HG03045 (cell line): Measurements from ENCODE around the gene ZDHHC19.
"Not testable (repeated sequence)": the region's sequence is repeated elsewhere in the genome, so short reads cannot be mapped to it uniquely, and the experiment has no call there.

Source experiments
- ATAC-seq: cut with Tn5 transposase; IDR thresholded peaks from one replicate; pipeline ENCODE4 v1.9.1; 2021; ENCODE audit warnings: mild to moderate bottlenecking, moderate library complexity; ENCODE audit not compliant: unreplicated experiment

Gene ZDHHC19

DNA sequence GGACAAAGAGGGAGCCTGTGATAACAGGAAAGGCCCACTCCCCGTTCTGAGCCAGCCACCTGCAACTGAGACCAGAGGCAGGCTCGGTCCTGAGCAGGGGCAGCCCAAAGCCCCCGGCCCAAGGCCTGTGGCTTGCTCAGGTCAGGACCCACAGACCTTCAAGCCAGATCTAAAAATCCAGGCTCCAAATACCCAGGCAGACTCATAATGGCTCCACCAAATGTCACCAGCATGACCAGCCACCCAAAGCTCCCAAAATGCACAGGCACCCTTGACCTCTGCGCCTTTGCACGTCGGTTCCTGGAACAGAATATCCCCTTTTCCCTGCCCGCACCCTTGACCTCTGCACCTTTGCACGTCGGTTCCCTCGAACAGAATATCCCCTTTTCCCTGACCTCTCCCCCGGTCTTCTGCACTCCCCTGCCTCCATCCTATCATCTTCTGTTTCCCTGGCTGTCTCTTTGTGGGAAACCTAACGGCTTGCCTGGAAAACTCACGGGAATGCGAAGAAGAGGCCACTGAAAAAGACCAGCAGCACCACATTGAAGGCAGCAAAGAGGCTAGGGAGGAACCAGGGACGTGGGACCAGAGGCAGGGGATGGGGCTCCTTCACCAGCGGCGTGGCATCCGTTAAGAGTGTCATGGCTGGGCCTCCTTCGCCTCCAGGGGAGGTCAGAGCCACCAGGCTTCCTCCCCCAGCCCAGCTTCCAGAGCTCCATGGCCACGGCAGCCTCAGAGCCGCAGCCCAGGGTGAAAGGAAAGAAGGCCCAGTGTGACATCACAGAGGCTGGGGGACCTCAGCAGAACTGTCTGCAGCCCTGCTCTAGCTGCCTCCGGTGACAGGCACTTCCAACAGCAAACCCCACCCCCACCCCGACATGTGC is at the start of gene ZDHHC19:
Gene ZDHHC19 (minus strand): TSS at position 728 of the 884 bp plus-strand sequence. CDS start 85 bp downstream, at position 643.
- no peak for ATAC-seq

DNA sequence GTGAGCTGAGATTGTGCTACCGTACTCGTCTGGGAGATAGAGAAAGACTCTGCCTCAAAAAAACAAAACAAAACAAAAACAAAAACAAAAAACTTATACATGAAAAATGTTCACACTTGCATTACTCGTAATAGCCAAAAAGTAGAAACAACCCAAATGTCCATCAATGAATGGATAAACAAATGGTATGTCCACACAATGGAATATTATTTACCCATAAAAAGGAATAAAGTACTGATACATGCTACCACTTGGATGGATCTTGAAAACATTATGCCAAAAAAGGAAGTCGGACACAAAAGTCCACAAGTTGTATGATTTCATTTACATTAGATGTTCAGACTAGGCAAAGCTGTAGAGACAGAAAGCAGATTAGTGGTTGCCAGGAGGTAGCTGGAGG is 49.6 kb upstream of the ZDHHC19 start:
- ATAC-seq, result no peak

DNA sequence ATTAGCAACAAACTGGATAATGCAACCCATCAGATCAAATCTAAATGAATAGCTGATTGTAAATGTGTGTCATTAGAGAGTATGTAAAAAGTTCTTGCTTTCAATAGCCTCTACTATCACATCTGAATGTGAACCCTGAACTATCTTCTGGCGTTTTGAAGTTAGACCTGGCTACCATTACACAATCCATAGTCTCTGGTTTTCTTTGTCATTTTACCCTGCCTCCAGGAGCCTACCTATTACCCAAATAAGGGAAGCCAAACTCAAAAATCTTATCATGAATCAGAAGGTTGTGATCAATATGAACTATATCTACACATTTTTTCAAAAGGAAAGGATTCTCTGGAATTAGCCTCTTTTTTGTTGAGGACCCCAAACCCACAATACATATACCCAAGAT is 44.6 kb upstream of the ZDHHC19 start:
- ATAC-seq, result no peak

DNA sequence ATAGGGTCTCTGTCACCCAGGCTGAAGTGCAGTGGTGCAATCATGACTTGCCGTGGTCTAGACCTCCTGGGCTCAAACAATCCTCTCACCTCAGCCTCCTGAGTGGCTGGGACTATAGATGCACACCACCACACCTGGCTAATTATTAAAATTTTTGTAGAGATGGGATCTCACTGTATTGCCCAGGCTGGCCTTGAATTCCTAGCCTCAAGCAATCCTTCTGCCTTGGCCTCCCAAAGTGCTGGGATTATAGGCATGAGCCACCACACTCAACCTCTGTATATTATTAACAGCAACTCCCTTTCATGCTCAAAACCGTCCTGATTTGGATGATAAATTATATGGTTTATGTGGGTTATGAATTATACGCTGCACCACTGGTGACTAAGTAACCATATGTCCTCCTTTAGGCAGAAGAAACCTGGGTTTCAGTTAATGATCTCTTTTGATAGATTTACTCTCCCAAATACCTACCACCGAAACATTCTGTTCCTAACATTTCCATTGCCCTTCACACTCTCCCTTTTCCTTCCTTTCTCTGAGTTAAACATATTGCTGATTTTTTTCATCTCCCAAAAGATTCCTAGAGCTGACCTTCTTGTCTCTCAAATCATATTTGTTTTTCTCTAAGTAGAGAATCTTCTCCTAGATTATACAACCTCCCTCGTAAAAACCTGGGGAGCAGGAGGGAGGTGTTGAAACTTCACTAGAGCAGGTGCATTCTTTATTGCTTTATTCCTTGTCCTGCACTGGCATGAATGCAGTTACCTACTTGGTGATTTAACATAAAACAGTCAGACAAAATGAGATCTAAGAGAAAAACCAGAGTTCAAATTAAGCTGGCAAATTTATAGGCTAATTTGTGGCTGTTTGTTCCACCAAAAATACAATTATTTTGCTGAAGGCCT is 43.4 kb upstream of the ZDHHC19 start:
- no peak for ATAC-seq

DNA sequence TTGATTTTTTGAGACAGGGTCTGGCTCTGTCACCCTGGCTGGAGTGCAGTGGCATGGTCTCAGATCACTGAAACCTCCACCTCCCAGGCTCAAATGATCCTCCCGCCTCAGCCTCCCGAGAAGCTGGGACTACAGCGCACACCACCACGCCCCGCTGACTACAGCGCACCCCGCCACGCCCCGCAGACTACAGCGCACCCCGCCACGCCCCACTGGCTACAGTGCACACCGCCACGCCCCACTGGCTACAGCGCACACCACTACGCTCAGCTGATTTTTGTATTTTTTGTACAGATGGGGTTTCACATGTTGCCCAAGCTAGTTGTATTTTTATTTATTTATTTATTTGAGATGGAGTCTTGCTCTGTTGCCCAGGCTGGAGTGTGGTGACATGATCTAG is 40.7 kb upstream of the ZDHHC19 start:
- no peak for ATAC-seq

- ATAC-seq, result no peak
Measured at GRCh38 chr3:196246612-196247308, 35.6 kb upstream of the ZDHHC19 start.

- not testable (repeated sequence) for ATAC-seq
Measured at GRCh38 chr3:196244166-196244565, 33.0 kb upstream of the ZDHHC19 start.

DNA sequence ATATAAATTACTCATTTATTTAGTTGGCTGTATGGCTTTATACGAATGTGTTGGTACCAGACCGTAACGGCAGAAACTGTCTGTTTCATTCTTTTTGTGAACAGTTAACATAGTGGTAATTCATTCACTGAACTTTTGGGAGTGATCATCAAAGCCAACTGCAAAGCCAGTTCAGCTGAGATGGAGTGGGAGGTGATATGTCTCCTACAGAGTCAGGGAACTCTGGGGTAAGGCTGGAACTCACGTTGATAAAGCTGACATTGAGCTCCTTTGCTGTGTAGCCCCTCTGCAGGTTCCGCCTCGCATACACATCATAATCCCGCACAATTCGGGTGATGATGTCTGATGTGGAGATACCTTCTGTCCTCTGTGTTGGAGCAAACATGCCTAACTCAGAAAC is 30.5 kb upstream of the ZDHHC19 start:
- no peak for ATAC-seq

DNA sequence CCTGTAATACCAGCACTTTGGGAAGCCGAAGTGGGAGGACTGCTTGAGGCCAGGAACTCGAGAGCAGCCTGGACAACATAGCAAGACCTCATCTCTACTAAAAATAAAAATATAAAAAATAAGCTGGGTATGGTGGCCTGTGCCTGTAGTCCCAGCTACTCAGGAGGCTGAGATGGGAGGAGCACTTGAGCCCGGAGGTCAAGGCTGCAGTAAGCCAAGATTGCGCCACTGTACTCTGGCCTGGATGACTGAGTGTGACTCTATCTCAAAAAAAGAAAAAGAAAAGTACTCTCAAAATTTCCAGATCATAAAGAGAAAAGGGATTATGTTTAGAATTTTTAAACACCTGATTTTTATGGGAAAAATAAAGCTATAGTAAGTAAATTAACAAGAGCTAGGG is 29.2 kb upstream of the ZDHHC19 start:
- no peak for ATAC-seq

- no peak for ATAC-seq
Measured at GRCh38 chr3:196238612-196239560, 27.7 kb upstream of the ZDHHC19 start.

GRCh38 chr3:196237203-196237602 is 26.0 kb upstream of the ZDHHC19 start:
- no peak for ATAC-seq

DNA sequence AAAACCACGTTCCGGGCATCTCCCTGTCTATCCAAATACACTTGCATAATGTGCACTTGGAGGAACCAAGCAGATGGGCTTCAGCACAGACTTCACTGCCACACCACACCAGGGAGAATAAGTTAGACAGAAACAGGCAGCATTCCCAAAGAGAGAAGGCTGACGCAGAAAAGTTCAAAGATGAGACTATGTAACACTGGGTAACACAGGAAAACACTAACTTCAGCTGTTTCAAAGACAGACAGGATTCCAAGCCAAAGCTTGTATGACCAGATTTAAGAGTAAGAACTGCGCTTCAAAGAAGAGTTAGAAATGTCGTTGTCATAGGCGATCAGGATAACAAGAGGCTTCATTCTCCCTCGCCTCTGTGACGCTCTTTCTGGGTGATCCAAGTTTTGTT is 25.0 kb upstream of the ZDHHC19 start:
- no peak for ATAC-seq

- ATAC-seq, result no peak
Measured at GRCh38 chr3:196235452-196236122, 24.4 kb upstream of the ZDHHC19 start.

DNA sequence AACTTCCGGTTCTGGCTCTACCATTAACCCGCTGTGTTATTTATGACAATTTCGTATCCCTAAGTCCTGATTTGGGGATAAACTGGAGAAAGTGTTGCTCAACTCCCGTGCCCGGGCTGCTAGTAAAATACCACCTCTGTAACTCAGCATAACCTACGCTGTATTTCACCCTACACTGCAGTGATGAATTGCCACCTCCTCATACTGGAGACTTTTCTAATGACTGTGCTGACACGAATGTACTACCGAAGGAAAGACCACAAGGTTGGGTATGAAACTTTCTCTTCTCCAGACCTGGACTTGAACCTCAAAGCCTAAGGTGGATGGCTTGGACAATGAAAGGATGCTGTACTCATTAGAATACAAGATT is 21.7 kb upstream of the ZDHHC19 start:
- no peak for ATAC-seq

DNA sequence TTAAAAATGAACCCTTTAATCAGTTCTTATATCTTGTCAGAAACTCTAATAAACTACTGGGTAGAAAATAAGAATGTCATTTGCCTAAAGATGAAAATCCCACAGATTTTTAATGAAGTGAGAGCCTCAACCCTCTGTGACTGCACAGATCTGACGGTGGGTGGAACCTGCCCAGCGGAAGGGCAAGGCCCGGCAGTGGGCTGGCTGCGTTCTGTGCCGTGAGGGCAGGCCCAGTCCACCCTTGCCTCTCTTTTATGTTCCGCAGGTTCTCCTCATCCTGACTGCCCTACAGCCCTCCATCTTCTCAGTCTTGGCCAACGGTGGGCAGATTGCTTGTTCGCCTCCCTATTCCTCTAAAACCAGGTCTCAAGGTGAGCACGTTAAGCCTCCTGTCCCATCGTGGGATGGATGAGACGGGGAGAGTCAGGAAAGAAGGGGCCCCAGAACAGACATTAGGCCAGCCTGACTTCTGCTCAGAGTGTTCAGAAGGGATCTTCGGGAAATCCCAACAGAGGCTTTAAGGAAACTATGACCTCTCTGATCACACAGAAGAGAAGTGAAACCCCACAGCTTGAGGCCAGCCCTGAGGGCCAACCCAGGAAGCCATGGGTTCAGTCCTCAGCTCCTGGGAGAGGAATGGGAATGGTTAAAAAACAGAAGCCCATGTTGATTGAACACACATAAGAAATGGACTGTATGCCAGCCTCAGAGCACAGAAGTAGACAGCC is 21.1 kb upstream of the ZDHHC19 start:
- peak; percentile 55 for ATAC-seq

GRCh38 chr3:196227629-196228493 is 16.7 kb upstream of the ZDHHC19 start:
- ATAC-seq, result no peak

DNA sequence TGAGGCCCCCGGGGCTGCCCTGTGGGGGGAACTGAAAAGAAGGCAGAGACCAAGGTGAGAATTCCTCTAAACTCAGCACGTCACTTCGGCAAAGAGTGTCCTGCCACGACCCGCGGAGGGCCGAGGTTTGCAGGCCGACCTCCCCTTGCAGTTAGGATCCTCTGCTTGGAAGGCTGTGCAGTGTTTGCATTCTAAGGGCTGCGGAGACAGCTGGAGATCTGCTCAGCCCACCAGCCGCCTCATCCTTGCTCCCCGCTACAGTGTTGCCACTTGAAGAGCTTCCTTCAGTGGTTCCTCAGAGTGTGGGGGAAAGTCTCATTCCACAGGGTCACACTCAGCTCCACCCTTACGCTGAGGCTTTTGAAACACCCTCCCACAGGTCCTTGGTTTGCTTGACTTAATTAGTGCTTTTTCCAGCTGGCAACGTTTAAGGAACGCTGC is 15.9 kb upstream of the ZDHHC19 start:
- ATAC-seq, result no peak
